ENCODE results near the gene FUNDC2. TPM values are rescaled to one million over a fixed set of nuclear protein-coding genes. Genes with fewer than 3 reads are reported as not detected.
"Not testable (repeated sequence)": the region's sequence is repeated elsewhere in the genome, so short reads cannot be mapped to it uniquely, and the experiment has no call there.

Gene FUNDC2
- total and polyA plus RNA-seq, 10 of the 15 experiments (the other 5 are each of a cell fraction or from before 2014, with no cell fraction given), result 70.5 to 353 (median 165) TPM

DNA sequence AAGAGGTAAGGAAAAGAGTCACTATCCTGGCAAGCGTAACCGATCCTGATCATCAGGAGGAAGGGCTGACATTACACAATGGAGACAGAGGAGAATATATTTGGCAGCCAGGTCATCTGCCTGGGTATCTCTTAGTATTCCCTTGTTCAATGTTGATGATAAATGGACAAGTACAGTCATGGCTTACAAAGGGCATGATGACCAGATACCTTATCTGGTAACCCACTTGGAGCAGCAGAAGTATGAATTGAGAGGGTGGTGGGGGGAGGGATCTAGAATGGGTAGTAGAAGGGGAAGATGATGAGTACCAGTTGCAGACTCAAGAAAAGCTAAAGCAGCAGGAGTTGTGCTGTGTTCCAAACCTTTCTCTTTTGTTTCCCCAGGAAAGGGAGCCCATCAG lies 21.5 kb upstream of the FUNDC2 start:
- no peaks in the 10 kb centered on the region for H3K9me3 ChIP-seq (replicated peaks; ENCODE audit: control insufficient read depth, insufficient read depth, low read length)
- TF ChIP-seq BRCA1 (IDR thresholded peaks at IDR 0.05; ENCODE audit: low read depth, low read length), result no peak
- TF ChIP-seq KDM1A (IDR thresholded peaks at IDR 0.05; ENCODE audit: borderline replicate concordance), result no peak
- TF ChIP-seq, protein P1, sequence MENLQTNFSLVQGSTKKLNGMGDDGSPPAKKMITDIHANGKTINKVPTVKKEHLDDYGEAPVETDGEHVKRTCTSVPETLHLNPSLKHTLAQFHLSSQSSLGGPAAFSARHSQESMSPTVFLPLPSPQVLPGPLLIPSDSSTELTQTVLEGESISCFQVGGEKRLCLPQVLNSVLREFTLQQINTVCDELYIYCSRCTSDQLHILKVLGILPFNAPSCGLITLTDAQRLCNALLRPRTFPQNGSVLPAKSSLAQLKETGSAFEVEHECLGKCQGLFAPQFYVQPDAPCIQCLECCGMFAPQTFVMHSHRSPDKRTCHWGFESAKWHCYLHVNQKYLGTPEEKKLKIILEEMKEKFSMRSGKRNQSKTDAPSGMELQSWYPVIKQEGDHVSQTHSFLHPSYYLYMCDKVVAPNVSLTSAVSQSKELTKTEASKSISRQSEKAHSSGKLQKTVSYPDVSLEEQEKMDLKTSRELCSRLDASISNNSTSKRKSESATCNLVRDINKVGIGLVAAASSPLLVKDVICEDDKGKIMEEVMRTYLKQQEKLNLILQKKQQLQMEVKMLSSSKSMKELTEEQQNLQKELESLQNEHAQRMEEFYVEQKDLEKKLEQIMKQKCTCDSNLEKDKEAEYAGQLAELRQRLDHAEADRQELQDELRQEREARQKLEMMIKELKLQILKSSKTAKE (IDR thresholded peaks at IDR 0.05; ENCODE audit: low read depth, poor library complexity, severe bottlenecking), result no peak
- TF ChIP-seq CREB1 (IDR thresholded peaks at IDR 0.05; ENCODE audit: low read depth), result no peak
- no peak for TF ChIP-seq CHD4 (IDR thresholded peaks at IDR 0.05)
- TF ChIP-seq POLR2A (IDR thresholded peaks at IDR 0.05; ENCODE audit: low read depth, low read length), result no peak
- TF ChIP-seq RCOR1 (conservative IDR thresholded peaks at IDR 0.05; ENCODE audit: low read depth, low read length), result no peak
- TF ChIP-seq, protein P2, sequence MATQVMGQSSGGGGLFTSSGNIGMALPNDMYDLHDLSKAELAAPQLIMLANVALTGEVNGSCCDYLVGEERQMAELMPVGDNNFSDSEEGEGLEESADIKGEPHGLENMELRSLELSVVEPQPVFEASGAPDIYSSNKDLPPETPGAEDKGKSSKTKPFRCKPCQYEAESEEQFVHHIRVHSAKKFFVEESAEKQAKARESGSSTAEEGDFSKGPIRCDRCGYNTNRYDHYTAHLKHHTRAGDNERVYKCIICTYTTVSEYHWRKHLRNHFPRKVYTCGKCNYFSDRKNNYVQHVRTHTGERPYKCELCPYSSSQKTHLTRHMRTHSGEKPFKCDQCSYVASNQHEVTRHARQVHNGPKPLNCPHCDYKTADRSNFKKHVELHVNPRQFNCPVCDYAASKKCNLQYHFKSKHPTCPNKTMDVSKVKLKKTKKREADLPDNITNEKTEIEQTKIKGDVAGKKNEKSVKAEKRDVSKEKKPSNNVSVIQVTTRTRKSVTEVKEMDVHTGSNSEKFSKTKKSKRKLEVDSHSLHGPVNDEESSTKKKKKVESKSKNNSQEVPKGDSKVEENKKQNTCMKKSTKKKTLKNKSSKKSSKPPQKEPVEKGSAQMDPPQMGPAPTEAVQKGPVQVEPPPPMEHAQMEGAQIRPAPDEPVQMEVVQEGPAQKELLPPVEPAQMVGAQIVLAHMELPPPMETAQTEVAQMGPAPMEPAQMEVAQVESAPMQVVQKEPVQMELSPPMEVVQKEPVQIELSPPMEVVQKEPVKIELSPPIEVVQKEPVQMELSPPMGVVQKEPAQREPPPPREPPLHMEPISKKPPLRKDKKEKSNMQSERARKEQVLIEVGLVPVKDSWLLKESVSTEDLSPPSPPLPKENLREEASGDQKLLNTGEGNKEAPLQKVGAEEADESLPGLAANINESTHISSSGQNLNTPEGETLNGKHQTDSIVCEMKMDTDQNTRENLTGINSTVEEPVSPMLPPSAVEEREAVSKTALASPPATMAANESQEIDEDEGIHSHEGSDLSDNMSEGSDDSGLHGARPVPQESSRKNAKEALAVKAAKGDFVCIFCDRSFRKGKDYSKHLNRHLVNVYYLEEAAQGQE (IDR thresholded peaks at IDR 0.05; ENCODE audit: low read depth, low read length), result no peak
- no peak for TF ChIP-seq EZH2 (IDR thresholded peaks at IDR 0.05; ENCODE audit: borderline replicate concordance, control insufficient read depth, low read depth, low read length)
- TF ChIP-seq BCL11A (IDR thresholded peaks at IDR 0.05; ENCODE audit: low read depth, low read length), result no peak
- no peak for TF ChIP-seq NR2C1 (IDR thresholded peaks at IDR 0.05)
- H3K36me3 ChIP-seq (ENCODE audit: control insufficient read depth in 2 of 2, insufficient read depth in 2 of 2, low read length in 1 of 2), result no peaks in the 10 kb centered on the region
- H3K4me3 ChIP-seq, result no peak overlapping the region
- no peak overlapping the region for H3K27ac ChIP-seq (ENCODE audit: control insufficient read depth, insufficient read depth)
- no peaks in the 10 kb centered on the region for H4K20me1 ChIP-seq (ENCODE audit: control insufficient read depth, insufficient read depth)
- ChIA-PET SMC1A (ENCODE audit: uncharacterized antibody, unreplicated experiment) (no interaction called here), RAD21 (ENCODE audit: unreplicated experiment) (no interaction called here), POLR2A (no interaction called here), CTCF (no interaction called here)
- 83% methylated on average over 2 of the region's 2 CpGs for WGBS (ENCODE audit: insufficient coverage, insufficient replicate concordance, low lambda C conversion rate, missing lambda C conversion rate)
- no peak for ATAC-seq
- in situ Hi-C loops (cut with MboI), result no loop called here
- intact Hi-C loops (cut with micrococcal nuclease; ENCODE audit: unreplicated experiment), result no loop called here
- no peaks in the 10 kb centered on the region for H3K79me2 ChIP-seq (ENCODE audit: control insufficient read depth, insufficient read depth, low read length)
- FAIRE-seq, result no peak
- no peak overlapping the region for H3K9ac ChIP-seq (ENCODE audit: control insufficient read depth, insufficient read depth, low read length)
- no TSS peak for BruUV-seq (replicated peaks)
- no peaks in the 10 kb centered on the region for H3K4me1 ChIP-seq (ENCODE audit: control insufficient read depth, insufficient read depth, low read length)
- H3K27me3 ChIP-seq (replicated peaks in 1 of 2; ENCODE audit: control insufficient read depth in 2 of 2, insufficient read depth in 2 of 2, low read length in 1 of 2), result no peaks in the 10 kb centered on the region
- no peak for DNase-seq (ENCODE audit: low read depth, low spot score)
- H3K4me2 ChIP-seq (ENCODE audit: control insufficient read depth, insufficient read depth), result no peak overlapping the region
- no peak overlapping the region for H2AFZ ChIP-seq (ENCODE audit: control insufficient read depth, low read depth, low read length)

DNA sequence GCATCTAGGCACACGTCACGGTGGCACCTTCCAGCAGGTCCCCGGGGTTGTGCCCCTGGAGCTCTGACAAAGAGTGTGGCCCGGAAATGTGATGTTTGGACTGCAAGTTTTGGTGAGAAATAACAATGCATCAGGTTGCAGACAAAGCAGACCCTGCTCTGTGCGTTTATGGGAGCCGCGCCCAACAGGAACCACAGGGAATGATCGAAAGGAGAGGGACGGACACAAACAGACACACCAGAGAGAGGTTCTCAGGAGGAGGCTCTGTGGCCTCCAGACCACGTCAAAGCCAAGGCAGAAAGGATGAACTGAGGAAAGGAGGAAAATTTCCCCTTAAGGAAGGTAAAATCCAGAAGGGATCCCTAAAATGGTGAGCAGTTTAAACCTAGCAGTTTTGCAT lies 20.3 kb upstream of the FUNDC2 start:
- POLR2A ChIA-PET; H3K36me3 ChIP-seq (ENCODE audit: control insufficient read depth in 2 of 2, insufficient read depth in 2 of 2, low read length in 1 of 2); H3K4me1 ChIP-seq (ENCODE audit: control insufficient read depth, insufficient read depth, low read length); CTCF ChIA-PET; H3K79me2 ChIP-seq (ENCODE audit: control insufficient read depth, insufficient read depth, low read length); H4K20me1 ChIP-seq (ENCODE audit: control insufficient read depth, insufficient read depth); BruUV-seq (replicated peaks); DNase-seq (ENCODE audit: low read depth, low spot score); H3K4me3 ChIP-seq; ATAC-seq; H2AFZ ChIP-seq (ENCODE audit: control insufficient read depth, low read depth, low read length); H3K27ac ChIP-seq (ENCODE audit: control insufficient read depth, insufficient read depth); H3K9ac ChIP-seq (ENCODE audit: control insufficient read depth, insufficient read depth, low read length); SMC1A ChIA-PET (ENCODE audit: uncharacterized antibody, unreplicated experiment); H3K4me2 ChIP-seq (ENCODE audit: control insufficient read depth, insufficient read depth); intact Hi-C loops (cut with micrococcal nuclease; ENCODE audit: unreplicated experiment); H3K9me3 ChIP-seq (replicated peaks; ENCODE audit: control insufficient read depth, insufficient read depth, low read length); H3K27me3 ChIP-seq (replicated peaks in 1 of 2; ENCODE audit: control insufficient read depth in 2 of 2, insufficient read depth in 2 of 2, low read length in 1 of 2); RAD21 ChIA-PET (ENCODE audit: unreplicated experiment); in situ Hi-C loops (cut with MboI): not testable (repeated sequence)
- peak; percentile 44 for FAIRE-seq
- no CpG with 5 or more reads among the region's 10 CpGs for WGBS (ENCODE audit: insufficient coverage, insufficient replicate concordance, low lambda C conversion rate, missing lambda C conversion rate)
